ENCODE data around the gene FNDC3B. TPM values are rescaled to one million over a fixed set of nuclear protein-coding genes. Genes with fewer than 3 reads are reported as not detected.

The FNDC3B gene
- polyA plus RNA-seq, 1 donor = 53.5 TPM

DNA sequence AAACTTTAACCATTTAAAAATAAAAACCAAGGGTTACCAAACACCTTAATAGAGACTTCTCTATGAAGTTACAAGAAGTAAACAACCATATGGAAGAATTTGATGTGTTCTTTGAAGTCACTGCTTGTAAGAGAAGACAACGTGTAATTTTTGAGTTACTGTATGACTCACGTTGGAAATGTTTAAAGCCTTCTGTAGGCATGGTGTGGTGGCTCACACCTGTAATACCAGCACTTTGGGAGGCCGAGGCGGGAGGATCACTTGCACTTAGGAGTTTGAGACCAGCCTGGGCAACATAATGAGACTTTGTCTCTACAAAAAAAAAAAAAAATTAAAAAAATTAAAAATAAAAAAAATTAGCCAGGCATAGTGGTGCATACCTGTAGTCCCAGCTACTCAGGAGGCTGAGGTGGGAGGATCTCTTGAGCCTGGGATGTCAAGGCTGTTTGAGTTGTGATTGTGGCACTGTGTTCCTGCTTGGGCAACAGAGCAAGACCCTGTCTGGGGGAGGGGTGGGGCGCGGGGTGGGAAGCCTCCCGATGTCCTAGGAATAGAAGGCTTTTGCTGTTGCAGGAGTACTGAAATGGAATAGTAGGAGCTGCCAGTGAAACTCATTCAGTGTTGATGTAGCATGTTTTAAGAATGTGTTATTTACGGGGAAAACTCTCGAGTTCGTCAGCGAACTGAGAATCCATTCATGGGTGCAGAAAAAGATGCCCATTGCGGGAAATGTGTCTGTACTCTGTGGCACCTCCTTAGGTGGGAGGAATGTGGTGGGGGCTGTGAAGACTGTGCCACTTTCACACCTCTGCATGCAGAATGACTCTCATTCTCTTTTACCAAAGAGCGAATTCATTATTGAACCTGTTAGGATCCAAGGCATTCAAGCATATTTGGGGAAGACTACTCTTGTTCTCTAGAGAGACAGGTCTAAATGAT, 134.2 kb downstream of the FNDC3B start:
- DNase-seq = no peak

DNA sequence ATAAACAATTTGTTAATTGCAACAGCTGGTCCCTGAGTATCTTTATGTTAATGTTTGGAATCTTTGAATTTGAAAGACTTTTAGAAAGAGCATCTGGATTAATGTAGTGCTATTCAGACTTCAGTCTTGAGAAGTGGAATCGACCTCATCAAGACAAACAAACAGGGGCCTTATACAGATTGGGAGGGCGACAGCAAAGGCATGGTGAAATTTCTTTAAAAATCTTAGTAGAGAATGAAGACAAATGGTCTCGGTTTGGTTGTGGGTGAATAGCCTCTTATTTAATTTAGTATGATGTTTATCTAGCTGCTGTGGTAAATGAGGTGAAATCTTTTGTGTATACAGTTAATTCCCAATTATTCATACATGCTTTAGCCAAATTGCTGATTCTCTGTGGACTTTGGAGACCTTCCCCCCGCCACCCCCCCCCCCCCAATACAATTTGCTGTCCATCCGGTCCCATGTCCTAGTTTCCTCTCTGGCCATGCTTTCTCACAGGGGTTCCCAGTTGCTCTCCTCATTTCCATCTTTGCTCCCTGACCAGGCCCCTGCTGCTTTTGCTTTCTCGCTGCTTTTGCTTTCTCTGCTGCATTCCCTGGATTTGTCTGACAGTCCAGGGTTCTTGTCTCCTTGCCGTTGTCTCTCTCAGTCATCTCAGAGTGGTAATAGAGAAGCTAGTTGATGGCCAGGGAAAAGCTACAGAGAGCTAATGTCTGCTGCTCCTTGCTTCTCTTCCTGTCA, 135.3 kb downstream of the FNDC3B start:
- no peak for DNase-seq

GRCh38 chr3:172175254-172175599, 135.8 kb downstream of the FNDC3B start:
- DNase-seq = no peak

DNA sequence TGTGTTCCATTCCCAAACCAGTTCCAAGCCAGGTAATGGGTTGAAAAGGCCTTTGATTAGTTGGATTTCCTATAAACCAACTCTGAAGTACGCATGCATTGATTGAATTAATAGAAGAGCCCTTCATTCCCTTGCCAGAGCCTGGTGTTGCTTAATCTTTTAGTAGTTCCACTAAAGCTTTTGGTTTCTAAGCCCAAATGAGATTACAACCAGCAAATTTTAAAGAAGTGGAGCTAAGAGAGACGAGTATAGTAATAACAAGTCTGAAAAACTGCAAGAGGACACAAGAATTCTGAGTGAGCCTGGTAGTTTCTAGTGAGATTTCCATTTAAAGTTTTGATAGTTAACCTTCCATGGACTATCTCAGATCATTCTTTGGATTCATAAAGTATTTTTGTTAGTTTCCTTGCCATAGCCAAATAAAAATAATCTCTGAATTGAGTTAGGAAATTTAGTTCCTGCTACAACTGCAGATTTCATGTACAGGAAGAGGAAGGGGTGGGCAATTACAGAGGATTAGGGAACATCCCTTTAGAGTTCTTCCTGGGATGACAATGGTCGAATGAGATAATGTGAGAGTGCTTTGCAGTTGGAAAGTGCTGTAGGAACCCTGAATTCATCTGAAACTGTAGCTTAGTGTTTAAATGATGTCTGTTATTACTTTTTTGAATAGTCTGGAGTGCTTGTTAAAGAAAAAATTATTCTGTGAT, 136.8 kb downstream of the FNDC3B start:
- DNase-seq = no peak

GRCh38 chr3:172177046-172177445, 137.7 kb downstream of the FNDC3B start:
- no peak for DNase-seq

- no peak for DNase-seq
These were observed 138.5 kb downstream of the FNDC3B start for GRCh38 chr3:172177803-172178316.

GRCh38 chr3:172179680-172180399, 140.5 kb downstream of the FNDC3B start:
- no peak for DNase-seq

- DNase-seq = no peak
These were observed 141.1 kb downstream of the FNDC3B start for GRCh38 chr3:172180473-172180872.

DNA sequence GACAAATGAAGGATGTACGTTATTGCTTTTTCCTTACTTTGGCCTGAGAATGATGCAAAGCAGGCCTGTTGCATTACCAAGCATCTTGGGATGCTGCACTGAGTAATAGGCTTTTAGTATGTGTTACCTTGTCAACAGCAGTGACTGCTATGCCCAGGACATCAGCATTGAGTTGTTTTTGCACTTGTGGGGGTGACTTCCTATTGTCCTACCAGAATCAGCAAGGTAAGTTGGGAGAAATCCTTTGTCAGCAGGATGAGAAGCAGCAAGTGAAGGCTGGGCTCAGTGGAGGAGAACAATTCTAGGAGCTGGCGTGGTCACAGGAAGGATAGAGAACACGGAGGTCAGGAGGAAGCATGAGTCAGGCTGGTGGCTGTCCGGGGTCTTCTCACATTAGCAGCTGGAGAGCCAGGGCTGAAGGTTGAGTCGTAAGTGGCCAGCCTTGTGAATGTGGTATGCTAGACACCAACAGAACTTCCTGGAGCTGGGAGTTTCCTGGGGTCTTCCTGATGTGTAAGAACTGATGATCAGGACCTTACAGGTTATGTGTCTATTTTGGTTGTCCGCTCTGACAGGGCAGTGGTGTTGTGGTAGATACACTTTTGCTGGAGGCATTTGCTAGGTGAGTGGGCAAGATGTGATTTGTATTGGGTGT, 142.7 kb downstream of the FNDC3B start:
- no peak for DNase-seq

- no peak for DNase-seq
These were observed 143.4 kb downstream of the FNDC3B start for GRCh38 chr3:172182797-172183196.

GRCh38 chr3:172184106-172184822, 144.9 kb downstream of the FNDC3B start:
- no peak for DNase-seq

DNA sequence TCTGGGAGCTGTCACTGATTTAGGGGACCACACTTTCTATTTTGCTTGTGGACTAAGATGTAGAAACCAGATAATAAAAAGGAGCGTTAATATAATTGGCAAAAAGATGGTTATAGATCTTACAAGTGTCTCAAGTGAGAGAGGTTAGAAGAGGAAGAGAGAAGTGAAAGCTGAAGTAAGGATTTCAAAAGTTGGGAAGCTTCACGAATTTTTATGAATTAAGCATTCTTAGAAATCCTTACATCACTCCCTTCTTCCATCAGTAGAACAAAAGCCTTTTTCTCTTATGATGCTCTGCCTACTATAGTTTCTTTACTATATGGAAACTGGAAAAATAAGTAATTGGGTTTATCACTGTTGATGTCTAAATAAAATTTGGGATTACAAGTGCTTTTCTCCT, 146.5 kb downstream of the FNDC3B start:
- DNase-seq = no peak

DNA sequence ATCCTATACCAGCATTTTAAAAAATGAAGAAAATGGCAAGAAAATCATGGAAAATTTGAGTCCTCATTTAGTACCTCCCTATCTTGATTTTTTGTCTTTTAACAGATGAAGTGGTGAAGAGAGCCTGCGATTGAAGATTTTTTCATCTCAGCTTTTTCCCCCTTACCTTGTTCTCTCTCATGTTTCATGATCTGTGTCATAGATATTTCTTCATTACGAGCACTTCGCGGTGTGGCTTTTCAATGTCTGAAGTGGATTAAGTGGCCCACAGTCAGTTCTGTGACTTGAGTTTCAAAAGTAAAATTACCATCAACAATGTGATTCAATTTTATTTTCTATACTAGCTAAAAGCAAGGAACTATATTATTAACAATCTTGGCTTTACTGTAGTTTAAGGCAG, 147.2 kb downstream of the FNDC3B start:
- DNase-seq = no peak

- DNase-seq = no peak
These were observed 148.1 kb downstream of the FNDC3B start for GRCh38 chr3:172187511-172187910.

DNA sequence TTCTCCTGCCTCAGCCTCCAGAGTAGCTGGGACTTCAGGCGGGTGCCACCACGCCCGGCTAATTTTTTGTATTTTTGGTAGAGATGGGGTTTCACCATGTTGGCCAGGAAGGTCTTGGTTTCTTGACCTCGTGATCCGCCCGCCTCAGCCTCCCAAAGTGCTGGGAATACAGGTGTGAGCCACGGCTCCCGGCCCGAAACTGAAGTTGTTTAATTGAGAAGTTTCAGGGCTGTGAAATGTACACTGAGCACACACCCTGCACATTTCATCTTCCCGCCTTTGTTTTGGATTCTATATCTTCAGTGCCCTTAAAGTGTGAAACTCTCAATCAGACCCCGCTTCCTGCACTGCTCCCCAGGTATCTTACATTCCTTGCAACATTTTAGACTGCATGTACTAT, 149.1 kb downstream of the FNDC3B start:
- no peak for DNase-seq

DNA sequence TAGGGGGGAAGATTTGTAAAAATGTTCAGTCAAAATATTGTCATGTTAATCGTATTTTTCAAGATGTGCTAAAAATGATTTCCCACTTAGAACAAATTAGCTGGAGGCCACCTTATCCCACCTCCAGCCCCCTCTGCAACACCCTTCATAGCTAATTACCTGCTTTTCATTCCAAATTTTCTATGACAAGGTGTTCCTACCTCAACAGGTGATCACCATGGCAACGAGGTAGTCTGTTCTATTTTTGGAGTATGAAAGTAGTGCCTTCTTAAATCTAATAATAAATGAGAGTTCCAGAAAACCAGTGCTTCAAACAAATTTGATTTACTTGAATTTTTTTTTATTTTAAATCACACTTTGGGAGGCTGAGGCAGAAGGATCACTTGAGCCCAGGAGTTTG, 149.8 kb downstream of the FNDC3B start:
- no peak for DNase-seq

DNA sequence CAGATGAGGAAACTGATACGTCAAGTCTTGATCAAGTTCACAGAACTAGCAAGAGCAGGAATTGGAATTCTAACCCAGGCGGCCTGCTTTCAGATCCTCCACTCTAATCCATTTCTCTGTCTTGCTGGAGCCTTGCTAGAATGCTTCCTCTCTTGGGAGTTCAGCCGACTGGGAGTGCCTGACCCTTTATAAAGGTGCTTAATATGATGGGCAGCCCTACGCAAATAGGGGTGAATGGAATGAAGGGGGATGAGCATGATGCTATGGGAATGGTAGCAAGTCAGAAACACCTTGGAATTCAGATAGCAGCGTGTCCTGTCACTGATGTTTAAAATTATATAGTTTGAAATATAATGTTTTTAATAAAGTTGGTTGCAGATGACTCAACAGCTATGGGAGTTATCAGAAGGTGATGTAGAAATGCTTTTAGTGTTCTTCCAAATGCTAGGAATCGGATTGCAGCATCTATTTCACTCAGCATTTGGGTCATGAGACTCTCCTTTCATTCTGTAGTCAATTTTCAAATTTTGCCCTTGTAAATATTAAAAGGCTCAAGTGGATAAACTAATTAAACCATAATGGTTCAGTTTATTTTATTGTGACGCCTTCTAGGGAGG, 150.7 kb downstream of the FNDC3B start:
- DNase-seq = no peak

DNA sequence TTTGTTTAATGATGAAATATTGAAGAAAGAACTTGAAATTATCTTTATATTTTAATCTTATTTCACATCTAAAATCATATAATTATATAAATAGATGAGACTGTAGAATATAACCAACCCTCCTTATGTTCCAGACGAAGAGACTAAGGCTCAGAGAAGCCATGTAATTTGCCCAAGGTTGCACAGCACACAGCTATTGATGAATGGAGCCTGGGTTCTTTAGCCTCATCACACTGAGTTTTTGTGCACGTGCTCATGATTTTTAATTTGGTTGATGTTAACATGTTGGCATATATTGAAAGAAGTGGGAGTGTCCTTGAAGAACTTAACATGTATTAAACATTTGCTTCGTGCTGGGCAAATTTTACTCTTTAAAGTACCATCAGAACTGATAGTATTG, 151.6 kb downstream of the FNDC3B start:
- DNase-seq = no peak

DNA sequence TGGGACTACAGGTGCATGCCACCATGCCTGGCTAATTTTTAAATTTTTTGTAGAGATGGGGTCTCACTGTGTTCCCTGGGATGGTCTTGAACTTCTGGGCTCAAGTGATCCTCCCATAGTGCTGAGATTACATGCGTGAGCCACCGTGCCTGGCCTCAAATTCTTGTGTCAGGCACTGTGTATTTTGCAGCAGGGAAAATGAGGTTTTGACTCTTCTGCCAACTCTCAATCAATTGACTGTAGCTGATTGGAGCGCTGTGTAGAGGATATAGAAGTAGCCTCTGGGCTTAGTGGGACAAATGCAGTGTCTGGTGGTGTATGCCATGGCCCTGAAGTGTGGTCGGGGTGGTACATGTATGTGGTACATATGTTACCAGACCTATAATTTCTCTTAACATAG, 152.3 kb downstream of the FNDC3B start:
- DNase-seq = no peak

DNA sequence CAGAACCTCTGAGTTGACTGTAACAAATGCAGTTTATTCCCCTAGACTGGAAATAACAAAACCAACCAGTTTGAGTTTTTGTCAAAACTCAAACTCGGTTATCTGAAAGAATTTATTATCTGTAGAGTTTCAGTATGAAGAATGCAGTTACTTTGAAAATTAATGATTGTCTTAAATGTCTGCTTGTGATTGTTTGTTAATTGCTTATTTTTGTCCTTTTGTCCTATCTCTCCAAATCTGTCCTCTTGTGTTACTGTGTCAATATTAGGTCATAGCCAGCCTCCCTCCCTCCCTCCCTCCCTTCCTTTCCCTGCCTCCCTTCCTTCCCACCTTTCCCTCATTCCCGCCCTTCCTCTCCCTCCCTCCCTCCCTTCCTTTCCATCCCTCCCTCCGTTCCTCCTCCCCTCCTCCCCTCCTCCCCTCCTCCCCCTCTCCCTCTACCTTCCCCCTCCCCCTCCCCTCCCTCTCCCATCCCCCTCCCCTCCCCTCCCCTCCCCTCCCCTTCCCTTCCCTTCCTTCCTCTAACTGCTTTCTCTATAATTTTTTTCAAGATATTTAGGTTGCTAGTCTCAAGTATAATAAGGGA, 153.5 kb downstream of the FNDC3B start:
- no peak for DNase-seq

Data from hindlimb muscle (tissue), 1 donor.